HG03378 (cell line): ENCODE results near the gene NRG4.
A peak's percentile ranks its signal among the peaks of the same experiment; 100 is the strongest.
"Not testable (repeated sequence)": the region's sequence is repeated elsewhere in the genome, so short reads cannot be mapped to it uniquely, and the experiment has no call there.

ENCODE experiments used
- ATAC-seq: cut with Tn5 transposase; IDR thresholded peaks from one replicate; pipeline ENCODE4 v1.9.1; 2021; ENCODE audit warnings: mild to moderate bottlenecking, moderate library complexity; ENCODE audit not compliant: unreplicated experiment

NRG4 gene, protein sequence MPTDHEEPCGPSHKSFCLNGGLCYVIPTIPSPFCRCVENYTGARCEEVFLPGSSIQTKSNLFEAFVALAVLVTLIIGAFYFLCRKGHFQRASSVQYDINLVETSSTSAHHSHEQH

DNA sequence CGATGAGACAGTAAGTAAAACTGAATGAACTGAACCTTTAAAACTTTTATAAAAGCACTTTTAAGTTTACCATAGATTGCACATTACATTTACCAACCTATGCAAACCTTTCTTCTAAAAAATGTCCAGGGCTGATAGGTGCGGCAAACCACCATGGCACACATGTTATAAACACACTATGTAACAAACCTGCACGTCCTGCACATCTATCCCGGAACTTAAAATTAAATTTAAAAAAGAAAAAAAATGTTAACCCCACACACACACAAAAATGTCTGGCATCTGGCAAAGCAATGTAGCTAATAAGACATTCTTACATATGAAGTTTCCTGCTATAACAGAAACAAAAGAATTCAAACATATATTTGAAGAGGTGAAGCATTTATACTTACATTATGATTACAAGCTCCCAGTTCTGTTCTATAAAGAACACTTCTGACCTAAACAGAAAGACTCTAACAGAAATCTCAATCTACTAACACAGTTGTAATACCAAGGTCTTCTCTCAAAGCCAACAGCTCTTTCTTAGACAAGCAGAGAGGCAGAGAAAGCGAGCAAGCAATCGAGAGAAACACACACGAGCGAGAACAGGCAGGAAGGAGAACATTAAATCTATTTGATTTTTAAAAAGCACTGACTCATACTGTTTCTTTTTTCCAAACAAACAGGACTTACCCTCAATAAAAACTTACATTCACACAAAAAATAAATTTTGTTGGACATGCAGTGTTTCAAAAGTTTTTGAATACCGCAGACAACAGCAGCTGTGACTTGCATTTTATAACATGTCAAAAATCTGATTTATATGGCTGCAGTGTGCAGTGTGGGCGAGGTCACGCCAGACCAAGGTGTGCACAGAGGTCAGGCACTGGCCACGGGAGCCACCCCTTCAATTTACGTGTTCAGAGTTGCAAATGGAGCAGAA, at the start of gene NRG4:
NRG4 (minus strand) TSS at position 798 of the 925 bp plus-strand sequence. CDS start 1,194 bp downstream, outside the sequence.
- ATAC-seq = no peak

DNA sequence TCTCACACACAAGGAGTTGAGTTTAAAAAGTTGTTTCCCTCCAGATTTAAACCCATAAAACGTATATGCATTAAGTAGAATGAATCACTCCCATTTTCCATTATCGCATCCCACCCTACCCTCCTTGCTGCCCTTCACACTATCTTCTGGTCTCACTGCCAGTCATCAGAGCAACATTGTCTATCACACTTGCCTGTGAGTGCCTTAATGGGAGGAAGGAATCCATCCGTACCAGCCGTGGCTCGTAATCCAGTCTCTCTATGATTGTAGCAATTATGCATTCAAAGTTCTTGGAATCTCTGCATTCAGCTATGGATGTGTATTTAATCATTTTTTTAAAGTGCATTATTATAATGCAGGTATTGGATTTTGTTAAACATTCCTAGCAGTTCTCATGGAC, 49.5 kb upstream of the NRG4 start:
- ATAC-seq = no peak

DNA sequence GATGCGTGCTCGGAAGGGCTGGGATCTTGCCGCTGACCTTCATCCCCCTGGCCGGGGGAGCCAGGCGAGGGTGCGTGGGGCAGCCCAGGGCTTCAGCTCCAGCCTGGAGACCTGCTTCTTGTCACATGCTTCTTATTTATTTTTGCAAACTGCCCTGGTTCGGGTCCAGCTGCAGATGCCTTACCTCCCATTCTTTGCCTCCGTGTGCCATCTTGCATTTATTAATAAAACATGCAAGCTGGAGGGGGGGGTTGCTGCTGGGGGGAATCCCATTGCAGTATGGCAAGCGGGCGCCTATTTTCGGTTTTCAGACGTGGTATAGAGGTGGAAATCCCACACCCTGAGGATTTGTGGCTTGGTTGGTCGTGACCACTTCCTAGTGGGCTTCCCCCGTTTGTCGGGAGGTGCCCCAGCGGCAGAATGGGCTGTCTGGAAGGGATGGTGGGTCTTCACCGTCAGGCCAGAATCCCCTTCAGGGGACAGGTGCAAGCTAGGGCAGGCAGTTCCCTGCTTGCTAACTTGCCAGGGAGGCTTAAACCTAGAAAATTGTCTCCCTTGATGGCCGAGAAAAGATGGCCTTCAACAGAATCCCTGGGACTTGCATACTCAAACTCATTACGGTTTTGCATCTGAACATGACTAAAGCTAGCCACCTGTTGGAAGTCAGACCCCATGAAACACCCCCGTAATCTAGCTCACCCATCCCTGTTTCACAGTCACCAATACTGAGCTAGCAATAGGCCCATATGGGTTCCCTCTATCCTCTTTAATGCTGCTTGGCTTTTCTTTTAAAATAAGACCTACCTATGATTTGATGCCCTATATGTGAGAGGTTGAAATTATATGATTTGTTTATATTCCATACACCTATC, 48.1 kb upstream of the NRG4 start:
- ATAC-seq = no peak

DNA sequence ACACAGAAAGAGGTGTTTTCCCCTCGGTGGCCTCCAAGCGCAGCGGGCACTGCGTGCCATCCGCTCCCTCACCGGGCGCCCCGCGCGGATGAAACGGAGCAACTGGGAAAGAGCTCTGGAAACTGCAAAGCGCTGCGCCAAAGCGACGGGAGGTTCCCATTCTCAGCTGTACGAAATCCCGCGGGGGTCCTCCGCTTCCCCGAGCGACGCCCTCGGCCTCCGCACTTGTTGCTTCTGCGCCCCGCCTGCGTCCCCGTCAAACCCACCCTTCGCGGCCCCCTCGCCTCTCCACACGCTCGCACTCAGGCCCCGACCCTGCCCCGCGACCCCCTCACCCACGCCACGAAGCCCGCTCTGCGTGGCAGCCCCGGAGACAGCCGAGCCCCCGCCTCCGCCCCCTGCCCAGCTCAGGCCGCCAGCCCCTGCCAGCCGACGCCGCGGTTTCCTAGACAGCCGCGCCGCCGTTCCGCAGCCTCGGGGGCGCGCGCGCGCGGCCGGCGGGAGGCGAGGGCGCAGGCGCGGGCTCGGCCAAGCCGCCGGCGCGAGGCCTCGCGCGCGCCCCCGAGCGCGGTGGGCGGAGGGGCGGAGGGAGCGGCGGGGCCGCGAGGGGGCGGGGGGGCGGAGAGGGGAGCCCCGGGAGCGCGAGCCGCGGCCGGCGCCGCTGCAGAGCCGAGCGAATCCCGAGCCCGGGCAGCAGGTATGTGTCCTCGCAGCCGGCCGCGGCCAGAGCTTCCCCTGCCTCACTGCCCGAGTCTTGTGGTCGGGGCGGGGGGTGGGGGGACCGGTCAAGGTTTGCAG, 47.3 kb upstream of the NRG4 start, which contains the start of gene TMEM266:
TMEM266 (plus strand) TSS at position 666 of the 798 bp plus-strand sequence. CDS start 74,279 bp downstream, outside the sequence.
- no peak for ATAC-seq

DNA sequence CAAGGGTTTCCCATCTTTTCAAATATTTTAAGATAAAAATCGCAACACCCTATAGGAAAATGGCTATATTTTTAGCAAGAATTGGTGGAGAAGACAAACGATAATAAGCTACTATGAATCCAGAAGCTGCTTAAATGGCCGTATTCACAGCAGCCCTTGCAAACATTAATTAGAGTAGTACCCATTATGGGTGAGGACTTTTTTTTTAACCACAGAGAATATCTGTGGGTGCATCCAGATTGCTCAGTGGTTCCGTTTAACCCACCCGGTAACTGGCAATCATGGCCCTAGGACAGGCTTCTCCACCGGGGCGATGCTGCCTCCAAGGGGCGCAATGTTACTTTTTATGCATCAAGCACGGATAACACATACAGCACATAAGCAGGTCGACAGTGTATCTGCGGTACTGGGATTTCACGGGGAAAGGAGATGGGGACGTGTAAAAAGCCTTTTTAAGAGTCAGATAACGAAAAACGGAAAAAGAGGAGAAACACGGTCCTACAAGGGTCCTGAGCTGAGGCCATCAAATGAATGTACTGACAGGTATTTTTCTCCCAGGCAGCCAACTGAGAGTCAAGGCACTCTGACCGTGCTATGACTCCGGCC, 46.6 kb upstream of the NRG4 start:
- no peak for ATAC-seq

DNA sequence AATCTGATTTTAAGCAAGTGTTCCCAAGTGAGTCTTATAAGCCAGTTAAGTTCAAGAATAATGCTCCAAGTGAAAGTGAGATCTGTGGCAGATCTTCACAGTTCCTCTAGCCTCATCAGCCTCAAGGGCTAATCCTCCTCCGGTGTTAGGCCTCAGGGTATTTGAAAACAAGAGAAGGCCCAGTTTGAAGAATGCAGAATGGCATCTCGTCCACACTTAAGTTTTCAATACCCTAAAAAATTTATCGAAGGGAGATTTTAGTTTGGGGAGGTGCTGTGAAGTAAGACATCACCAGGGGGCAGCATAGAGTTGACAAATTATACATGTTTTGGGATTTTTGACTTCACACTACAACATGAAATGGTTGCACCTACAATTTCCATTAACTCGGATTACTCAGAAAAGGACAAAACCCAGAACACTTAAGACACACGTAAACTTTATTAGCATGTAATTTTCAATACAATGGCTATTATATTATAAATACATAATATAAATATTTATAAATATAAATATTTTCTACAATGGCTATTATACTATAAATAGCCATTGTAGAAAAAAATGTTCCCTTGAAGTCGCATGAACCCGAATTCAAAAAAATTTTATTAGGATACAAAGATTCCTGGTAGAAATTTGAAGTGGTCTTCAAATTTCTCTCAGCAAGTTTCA, 45.2 kb upstream of the NRG4 start:
- peak; percentile 23 for ATAC-seq

DNA sequence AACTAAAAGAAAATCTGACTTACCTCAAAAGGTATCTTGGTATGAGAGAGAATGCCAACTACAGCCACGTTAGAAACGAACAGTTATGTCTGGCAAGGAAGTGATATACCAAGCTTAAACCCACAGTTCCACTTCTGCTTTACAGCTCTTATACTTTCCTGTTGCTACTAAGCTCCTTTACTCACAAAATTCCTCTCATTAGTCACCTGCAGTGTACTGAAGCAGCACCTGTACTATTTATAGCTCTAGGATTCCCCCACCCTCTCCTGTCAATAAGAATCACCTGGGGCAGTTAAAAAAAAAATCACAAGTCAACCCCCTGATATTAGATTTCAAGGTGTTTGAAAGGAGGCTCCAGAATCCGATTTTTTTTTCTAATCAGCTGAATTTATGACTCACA, 44.7 kb upstream of the NRG4 start:
- peak; percentile 69 for ATAC-seq

DNA sequence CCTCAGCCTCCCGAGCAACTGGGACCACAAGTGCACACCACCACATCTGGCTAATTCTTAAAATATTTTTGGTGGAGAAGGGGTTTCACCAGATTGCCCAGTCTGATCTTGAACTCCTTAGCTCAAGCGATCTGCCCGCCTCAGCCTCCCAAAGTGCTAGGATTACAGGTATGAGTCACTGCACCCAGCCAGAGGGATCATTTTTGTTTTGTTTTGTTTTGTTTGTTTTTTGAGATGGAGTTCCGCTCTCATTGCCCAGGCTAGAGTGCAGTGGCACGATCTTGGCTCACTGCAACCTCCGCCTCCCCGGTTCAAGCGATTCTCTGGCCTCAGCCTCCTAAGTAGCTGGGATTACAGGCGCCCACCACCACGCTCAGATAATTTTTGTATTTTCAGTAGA, 42.0 kb upstream of the NRG4 start:
- not testable (repeated sequence) for ATAC-seq

DNA sequence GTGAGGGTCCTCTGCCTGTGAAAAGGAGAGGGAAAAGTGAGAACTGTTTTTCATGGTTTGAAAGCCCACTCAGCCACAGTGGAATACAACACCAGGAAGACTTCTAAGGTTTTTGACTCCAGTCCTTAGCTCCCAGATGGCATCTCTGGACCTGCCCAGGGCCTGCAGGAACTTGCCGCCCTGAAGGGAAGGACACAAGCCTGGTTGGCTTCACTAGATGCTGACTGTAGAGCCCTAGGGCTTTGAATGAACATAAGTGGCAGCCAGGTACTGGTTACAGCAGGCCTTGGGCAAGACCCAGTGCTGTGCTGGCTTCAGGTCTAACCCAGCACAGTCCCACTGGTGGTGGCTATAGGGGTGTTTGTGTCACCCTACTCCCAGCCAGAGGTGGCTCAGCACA, 26.3 kb upstream of the NRG4 start:
- no peak for ATAC-seq

DNA sequence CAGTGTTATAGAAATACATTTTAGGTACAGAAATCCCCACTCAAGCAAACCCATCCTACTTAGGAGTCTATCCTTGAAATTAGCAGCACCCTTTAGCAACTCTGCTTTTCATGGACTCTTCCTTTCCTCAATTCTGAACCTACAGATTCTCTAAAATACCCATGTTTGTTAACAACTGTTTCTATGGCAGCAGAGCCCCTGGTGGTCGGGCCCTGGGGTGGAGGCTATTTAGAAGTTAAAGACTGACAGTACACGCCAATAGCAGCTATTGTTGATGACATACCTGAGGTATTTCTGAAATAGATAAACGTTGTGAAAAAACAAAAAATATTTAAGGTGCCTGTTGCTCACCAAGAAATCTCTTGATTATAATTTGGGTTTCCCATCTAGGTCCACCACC, 23.4 kb upstream of the NRG4 start:
- no peak for ATAC-seq

DNA sequence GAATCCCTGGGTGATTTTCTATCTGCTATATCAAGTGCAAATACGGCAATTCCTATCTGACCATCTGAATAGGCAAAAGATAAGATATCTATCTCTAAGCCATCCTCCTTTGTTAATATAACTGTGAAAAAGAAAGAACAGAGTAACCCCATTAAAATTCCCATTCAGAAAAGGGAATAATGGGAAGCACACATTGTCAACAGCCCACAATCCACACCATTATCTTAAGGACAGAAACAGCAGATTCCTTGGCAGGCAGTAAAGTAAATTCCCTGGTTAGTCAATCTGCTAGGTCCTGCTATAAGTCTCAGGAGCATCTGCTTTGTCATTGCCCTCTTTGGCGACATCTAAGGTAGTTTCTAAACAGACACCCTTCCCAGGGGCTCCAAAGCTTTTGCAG, 21.9 kb upstream of the NRG4 start:
- ATAC-seq = no peak

DNA sequence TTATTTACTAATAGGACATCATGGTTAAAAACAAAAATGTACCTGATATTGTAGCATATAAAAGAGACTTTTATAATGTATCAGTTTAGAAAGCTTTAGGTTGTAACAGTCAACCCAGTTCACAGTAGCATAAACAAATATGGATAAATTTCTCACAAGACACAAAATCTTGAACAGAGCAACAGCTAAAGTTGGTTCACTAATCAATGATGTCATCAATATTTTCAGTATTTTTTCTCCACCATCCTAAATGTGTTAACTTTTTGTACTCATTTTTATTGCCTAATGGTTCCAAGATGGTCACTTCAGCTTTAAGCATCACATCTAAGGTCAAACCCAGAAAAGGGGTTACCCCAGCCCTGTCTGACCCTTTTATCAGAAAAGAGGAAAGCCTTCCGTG, 21.2 kb upstream of the NRG4 start:
- ATAC-seq = no peak

DNA sequence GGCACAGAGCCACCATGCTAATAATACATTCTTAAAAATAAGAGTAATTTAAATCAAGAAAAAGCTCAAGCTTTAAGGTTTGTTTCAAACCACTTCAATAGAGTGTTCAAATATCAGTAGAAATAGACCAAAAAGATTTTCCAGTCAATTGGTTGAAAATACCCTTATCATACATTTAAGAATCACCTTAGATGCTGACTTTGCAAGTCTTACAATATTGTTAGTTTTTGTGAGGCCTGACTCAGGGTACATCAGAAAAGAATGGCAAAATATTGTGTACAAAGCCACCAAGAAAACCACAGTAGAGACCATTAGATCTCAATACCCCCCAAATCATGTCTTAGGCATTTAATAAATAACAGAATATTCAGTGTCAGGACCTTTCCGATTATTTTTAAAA, 19.8 kb upstream of the NRG4 start:
- no peak for ATAC-seq

DNA sequence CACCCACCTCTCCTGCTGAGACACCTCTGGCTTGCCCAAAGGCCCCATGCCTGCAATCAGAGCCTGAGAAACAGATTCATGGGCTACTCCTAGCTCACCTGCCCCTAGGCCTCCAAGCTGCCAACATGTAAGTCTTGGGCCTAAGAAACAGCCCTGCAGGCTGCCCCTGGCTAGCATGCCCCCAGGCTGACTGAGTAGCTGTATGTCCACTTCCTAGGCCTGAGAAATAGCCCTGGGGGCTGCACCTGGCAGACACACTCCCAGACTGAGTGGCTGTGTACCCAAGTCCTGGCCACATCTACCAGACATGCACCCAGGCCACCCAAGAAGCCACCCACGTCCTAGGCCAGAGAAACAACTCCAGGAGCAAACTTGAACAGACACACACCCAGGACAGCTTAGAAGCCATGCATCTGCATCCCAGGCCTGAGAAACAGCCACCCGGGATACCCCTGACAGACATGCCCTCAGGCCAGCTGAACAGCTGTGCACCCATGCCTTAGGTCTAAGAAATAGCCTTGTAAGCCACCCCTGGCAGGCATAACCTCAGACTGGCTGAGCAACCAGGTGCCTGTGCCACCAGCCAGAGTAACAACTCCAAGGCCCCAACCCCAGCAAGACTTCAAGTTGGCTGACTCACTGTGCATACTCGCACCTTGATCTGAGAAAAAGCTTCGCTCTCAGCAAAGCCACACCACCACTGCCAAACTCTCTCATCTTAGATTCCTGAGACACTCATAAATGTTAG, 12.0 kb upstream of the NRG4 start:
- ATAC-seq = no peak

DNA sequence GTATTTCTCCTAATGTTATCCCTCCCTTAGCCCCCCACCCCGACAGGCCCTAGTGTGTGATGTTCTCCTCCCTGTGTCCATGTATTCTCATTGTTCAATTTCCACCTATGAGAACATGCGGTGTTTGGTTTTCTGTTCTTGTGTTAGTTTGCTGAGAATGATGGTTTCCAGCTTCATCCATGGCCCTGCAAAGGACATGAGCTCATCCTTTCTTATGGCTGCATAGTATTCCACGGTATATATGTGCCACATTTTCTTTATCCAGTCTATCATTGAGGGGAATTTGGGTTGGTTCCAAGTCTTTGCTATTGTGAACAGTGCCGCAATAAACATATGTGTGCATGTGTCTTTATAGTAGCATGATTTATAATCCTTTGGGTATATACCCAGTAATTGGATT, 1.2 kb upstream of the NRG4 start:
- not testable (repeated sequence) for ATAC-seq

DNA sequence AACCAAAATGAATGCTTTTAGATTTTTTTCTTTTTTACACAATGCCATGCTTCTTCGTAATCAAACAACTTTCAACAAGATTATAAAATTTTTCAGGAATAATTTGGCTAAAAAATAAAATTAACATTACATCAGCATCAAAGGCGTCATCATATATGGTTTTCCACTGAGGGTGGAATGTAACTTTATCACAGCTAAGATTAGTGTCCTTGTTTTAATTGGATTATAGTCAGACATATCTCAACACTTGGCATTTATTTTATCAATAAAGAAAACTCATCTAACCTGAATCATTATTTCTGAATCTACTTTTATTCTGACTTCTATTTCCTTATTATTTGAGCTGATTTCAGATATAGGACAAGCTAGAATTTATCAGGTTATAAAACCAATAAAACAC, 1.6 kb downstream of the NRG4 start:
- ATAC-seq = no peak

DNA sequence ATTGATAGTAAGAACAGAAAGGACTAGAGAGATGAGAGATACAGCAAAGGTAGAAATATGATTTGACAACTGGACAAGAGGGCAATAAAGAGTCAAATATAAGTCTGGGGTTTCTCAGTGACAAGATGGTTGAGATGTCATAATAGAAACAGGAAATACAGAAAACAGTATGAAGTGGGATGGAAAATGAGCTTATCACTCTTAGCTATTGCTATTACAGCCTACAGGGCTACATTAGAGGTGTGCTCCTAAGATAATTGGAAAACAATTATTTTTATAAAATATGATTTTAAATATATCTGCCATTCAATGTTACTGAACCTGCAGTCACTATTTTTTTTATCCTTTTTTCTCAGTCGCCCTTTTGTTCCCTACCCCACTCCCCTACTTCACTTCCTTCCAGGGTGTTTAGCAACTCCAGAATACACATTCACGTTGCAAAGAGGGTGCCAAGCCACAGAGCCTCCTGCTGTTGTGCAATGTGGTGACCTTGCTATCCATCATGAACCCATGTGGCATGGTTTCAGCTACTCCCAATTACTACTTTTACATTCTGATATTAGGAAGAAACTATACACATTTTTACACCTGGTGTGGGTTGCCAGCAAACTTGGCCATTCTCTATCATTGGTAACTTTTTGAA, 6.0 kb downstream of the NRG4 start:
- no peak for ATAC-seq

DNA sequence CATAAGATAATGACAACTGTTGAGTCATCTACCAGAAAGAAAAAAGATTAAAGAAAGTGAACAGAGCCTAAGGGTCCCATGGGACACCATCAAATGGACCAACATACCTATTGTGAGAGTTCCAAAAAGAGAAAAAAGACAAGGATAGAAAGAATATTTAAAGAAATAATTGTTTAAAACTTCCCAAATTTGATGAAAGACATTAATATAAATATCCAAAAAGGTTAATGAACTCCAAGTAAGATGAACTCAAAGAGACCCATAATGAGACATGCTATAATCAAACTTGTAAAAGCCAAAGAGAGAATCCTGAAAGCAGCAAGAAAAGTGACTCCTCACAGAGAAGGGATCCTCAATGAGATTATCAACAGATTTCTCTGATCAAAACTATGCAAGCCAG, 8.9 kb downstream of the NRG4 start:
- no peak for ATAC-seq
